ENCODE measurements around the gene FSIP1. TPM values are rescaled to one million over a fixed set of nuclear protein-coding genes. Genes with fewer than 3 reads are reported as not detected.

FSIP1 gene
- polyA plus RNA-seq, 3 donors: 0.10 to 0.48 (median 0.21) TPM

- Mint-ChIP-seq H3K27ac (no peak overlapping the region), H3K27me3 (ENCODE audit: low read depth in 3 of 3) (peaks cover 2 to 8% (median 7%) of the 10 kb centered on the region in 3 donors), H3K9me3 (no peaks in the 10 kb centered on the region), H3K36me3 (no peaks in the 10 kb centered on the region), H3K4me3 (no peak overlapping the region), H3K4me1 (peaks cover 16% of the 10 kb centered on the region)
- Histone ChIP-seq H3K27me3 (ENCODE audit: control insufficient read depth in 2 of 2, insufficient read depth in 2 of 2, low read length in 2 of 2) (peaks cover 0 to 3% of the 10 kb centered on the region in 2 donors), H3K4me2 (replicated peaks; ENCODE audit: extremely low read depth, low read length, poor library complexity, severe bottlenecking) (no peak overlapping the region), H3K9me3 (replicated peaks in 1 of 2; ENCODE audit: control insufficient read depth in 1 of 2, insufficient read depth in 1 of 2, low read length in 2 of 2) (no peaks in the 10 kb centered on the region), H3K36me3 (replicated peaks in 1 of 2; ENCODE audit: control insufficient read depth in 1 of 2, insufficient read depth in 2 of 2, low read length in 2 of 2) (no peaks in the 10 kb centered on the region), H3K9ac (ENCODE audit: insufficient read depth, low read length, poor library complexity, severe bottlenecking) (no peak overlapping the region), H3K79me2 (ENCODE audit: insufficient read depth, low read length) (no peaks in the 10 kb centered on the region), H3K4me3 (replicated peaks in 1 of 3; ENCODE audit: low read depth in 2 of 3, low read length in 3 of 3) (no peak overlapping the region), H2AFZ (ENCODE audit: insufficient read depth, low read depth, low read length, poor library complexity, severe bottlenecking) (no peak overlapping the region), H3K27ac (ENCODE audit: low read depth in 1 of 2, low read length in 2 of 2) (no peak overlapping the region), H3K4me1 (ENCODE audit: control insufficient read depth in 1 of 2, insufficient read depth in 2 of 2, low read length in 2 of 2) (peaks cover 11 to 12% of the 10 kb centered on the region in 2 donors), H4K20me1 (ENCODE audit: insufficient read depth, low read length) (no peaks in the 10 kb centered on the region)
- TF ChIP-seq, protein P1, sequence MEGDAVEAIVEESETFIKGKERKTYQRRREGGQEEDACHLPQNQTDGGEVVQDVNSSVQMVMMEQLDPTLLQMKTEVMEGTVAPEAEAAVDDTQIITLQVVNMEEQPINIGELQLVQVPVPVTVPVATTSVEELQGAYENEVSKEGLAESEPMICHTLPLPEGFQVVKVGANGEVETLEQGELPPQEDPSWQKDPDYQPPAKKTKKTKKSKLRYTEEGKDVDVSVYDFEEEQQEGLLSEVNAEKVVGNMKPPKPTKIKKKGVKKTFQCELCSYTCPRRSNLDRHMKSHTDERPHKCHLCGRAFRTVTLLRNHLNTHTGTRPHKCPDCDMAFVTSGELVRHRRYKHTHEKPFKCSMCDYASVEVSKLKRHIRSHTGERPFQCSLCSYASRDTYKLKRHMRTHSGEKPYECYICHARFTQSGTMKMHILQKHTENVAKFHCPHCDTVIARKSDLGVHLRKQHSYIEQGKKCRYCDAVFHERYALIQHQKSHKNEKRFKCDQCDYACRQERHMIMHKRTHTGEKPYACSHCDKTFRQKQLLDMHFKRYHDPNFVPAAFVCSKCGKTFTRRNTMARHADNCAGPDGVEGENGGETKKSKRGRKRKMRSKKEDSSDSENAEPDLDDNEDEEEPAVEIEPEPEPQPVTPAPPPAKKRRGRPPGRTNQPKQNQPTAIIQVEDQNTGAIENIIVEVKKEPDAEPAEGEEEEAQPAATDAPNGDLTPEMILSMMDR (IDR thresholded peaks at IDR 0.05): no peak
- WGBS (ENCODE audit: insufficient coverage): 100% methylated on average over 2 of the region's 5 CpGs
- intact Hi-C loops (cut with micrococcal nuclease): no loop called here
- no peak for DNase-seq
Measured at GRCh38 chr15:39796601-39797000, 14.0 kb upstream of the FSIP1 start.

DNA sequence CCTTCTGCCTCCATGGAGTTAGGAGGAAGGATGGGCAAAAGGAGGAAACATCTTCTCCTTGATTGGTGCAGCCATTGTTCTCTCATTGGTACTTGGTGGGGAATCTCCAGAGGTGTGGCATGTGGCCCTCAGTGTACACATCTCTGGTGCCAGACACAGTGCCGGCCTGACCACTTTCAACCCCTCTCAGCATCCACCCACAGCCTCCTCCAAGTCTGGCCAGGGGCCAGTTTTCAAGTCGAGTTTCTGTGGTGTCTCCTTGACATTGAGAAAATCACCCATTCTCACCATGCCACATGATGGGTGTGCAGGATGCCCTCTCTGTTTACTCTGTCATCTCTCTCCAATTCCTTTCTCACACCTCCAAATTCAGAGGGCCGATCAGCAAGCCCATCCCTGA is 12.8 kb upstream of the FSIP1 start:
- Histone ChIP-seq H3K4me3 (replicated peaks in 1 of 3; ENCODE audit: low read depth in 2 of 3, low read length in 3 of 3) (no peak overlapping the region), H3K27me3 (ENCODE audit: control insufficient read depth in 2 of 2, insufficient read depth in 2 of 2, low read length in 2 of 2) (peaks cover 0 to 3% of the 10 kb centered on the region in 2 donors), H4K20me1 (ENCODE audit: insufficient read depth, low read length) (no peaks in the 10 kb centered on the region), H3K27ac (ENCODE audit: low read depth in 1 of 2, low read length in 2 of 2) (no peak overlapping the region), H3K4me1 (ENCODE audit: control insufficient read depth in 1 of 2, insufficient read depth in 2 of 2, low read length in 2 of 2) (peaks cover 11 to 12% of the 10 kb centered on the region in 2 donors), H3K4me2 (replicated peaks; ENCODE audit: extremely low read depth, low read length, poor library complexity, severe bottlenecking) (no peak overlapping the region), H3K9me3 (replicated peaks in 1 of 2; ENCODE audit: control insufficient read depth in 1 of 2, insufficient read depth in 1 of 2, low read length in 2 of 2) (no peaks in the 10 kb centered on the region), H3K9ac (ENCODE audit: insufficient read depth, low read length, poor library complexity, severe bottlenecking) (no peak overlapping the region), H3K36me3 (replicated peaks in 1 of 2; ENCODE audit: control insufficient read depth in 1 of 2, insufficient read depth in 2 of 2, low read length in 2 of 2) (no peaks in the 10 kb centered on the region), H3K79me2 (ENCODE audit: insufficient read depth, low read length) (no peaks in the 10 kb centered on the region), H2AFZ (ENCODE audit: insufficient read depth, low read depth, low read length, poor library complexity, severe bottlenecking) (no peak overlapping the region)
- WGBS (ENCODE audit: insufficient coverage): 100% methylated on average over 1 of the region's 3 CpGs
- Mint-ChIP-seq H3K4me1 (peaks cover 15% of the 10 kb centered on the region), H3K36me3 (no peaks in the 10 kb centered on the region), H3K4me3 (no peak overlapping the region), H3K27ac (no peak overlapping the region), H3K9me3 (peaks cover 0 to 4% (median 0%) of the 10 kb centered on the region in 7 donors), H3K27me3 (ENCODE audit: low read depth in 3 of 3) (peaks cover 2 to 8% (median 7%) of the 10 kb centered on the region in 3 donors)
- intact Hi-C loops (cut with micrococcal nuclease): no loop called here
- no peak for DNase-seq
- TF ChIP-seq, protein P1 (IDR thresholded peaks at IDR 0.05): no peak

All from CD14-positive monocyte (primary cell).